Dermis microvascular lymphatic vessel endothelial cell (primary cell): Measurements from ENCODE around the gene HMGXB4. TPM values are rescaled to one million over a fixed set of nuclear protein-coding genes. Genes with fewer than 3 reads are reported as not detected.

Experiments used
- DNase-seq, 2 donors: peaks; one replicate each; pipeline versions ENCODE4 v3.0.0 to v3.0.0-alpha.2; 2010; ENCODE audit warnings: low read depth in 2 of 2
- total RNA-seq: library from RNA; depleted of rRNA; stranded (reverse); fragments of >200 nt; gene quantifications from 2 replicates; pipeline ENCODE4 v1.2.1, GENCODE V29; 2014

The HMGXB4 gene
- total RNA-seq, 1 donor from 2014 or later = 9.6 TPM

- no peak for DNase-seq
These were observed 332 bp upstream of the HMGXB4 start for GRCh38 chr22:35257002-35257320.

DNA sequence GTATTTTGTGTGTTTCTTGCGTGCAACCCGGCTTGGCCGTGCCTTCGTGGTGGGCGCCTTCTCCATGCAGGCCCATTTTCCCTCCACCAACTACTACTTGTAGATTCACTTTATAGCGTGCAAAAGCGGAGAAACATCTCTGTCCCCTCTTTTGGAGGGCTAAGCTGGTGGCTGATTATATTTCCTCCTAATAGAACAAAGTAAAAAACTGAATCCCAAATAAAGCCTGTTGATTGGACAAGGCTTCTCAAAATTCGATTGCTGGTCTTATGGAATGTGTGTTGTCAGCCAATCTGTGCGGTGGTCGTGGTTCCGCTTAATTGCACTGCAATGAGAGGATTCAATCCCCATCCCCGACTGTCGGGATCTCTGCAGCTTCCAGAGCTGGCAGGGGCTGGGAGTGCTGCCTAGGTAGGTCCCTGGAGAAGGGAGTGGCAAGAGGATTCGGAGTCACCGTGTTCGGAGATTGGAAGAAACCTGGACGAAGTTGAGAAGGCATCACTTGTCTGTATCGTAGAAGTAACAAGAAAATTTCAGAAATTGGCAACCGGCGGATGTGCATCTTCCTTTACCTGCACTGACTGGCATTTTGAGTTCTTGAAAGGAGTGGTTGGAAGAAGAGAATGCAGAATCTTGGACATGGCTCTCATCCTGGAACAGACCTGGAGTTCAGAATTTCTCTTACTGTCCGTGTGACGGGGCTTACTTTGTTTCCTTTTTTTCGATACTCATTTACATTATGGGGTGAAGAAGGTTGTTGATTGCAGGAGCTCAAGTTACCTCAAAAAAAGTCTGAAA lies 1.1 kb downstream of the HMGXB4 start:
- DNase-seq = peak in 1 of 2 donors; percentile 63

GRCh38 chr22:35264986-35265385 lies 7.7 kb downstream of the HMGXB4 start:
- no peak for DNase-seq

GRCh38 chr22:35266277-35266676 lies 9.0 kb downstream of the HMGXB4 start:
- no peak for DNase-seq

DNA sequence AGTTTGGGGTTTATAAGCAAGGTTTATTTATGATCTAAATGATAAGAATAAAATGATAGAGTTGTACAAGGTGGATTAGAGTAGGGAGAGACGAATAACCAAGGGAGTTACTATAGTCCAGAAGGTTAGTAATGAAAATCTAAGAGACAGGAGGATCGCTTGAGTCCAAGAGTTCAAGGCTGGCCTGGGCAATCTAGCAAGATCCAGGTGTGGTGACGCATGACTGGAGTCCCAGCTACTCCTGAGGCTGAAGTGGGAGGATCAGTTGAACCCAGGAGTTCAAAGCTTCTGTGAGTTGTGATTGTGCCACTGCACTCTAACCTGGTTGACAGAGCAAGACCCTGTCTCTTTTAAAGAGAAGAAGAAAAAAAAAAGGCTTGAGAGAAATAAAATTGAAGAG lies 12.3 kb downstream of the HMGXB4 start:
- DNase-seq = no peak

- DNase-seq = peak in 1 of 2 donors; percentile 5
These were observed 17.0 kb downstream of the HMGXB4 start for GRCh38 chr22:35274154-35274871.

GRCh38 chr22:35275580-35275979 lies 18.3 kb downstream of the HMGXB4 start:
- DNase-seq = no peak

DNA sequence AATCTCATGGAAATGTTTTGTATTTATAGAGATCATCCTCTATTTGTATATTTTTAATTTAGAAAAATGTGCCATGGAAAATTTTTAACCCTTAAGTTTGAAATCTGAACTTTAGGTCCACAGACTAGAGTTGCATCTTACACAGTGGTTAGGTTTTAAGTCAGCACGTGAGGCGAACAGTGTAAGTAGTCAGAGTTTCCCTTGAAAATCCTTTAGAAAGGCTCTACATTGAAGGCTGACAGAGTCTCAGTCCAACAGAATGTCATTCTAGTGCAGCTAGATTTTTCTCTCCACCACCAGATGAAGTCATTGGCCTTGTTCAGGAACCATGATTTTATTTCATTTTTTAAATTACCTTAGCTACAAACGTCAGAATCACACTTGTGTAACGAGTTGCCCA lies 18.7 kb downstream of the HMGXB4 start:
- no peak for DNase-seq

GRCh38 chr22:35288116-35288515 lies 30.8 kb downstream of the HMGXB4 start:
- DNase-seq = no peak

DNA sequence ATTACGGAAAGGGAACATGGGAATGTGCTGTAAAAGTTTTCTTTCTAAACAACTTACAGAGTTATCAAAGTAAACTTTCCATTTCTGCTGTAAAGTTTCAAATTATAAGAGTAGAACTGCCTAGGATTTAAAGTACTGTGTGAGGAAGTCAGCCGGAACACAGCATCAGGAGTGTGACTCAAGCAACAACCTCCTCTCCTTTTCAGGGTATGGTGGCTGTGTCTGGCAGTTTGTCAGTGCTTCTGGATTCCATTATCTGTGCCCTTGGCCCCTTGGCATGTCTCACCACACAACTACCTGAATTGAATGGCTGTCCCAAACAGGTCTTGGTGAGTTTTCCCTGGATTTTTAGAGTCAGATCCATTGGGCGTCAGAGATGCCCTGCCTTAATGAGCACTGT lies 35.5 kb downstream of the HMGXB4 start:
- no peak for DNase-seq

GRCh38 chr22:35296051-35296450 lies 38.8 kb downstream of the HMGXB4 start:
- DNase-seq = no peak

DNA sequence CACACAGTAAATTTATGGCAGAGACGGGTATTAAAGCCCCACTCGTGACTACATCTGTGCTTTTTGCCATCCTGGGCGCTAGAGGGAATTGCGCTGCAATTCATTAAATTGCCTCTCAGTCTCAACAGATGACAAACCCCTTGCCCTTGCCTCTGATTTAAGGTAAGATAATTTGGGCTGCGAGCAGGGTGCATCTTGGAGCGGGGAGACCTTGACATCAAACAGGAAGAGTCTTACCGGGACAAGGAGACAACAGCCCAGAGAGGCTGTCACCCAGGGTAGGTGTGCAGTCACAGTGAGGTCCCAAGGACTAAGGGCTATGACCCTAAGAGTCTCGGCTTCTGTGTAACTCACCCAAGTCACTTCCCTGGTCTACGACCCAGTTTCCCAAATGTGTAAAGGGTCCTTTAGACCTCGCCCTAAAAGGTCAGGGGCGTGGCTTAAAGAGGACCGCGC lies 42.0 kb downstream of the HMGXB4 start:
- DNase-seq = peak in 1 of 2 donors; percentile 17

- DNase-seq = peak; percentile 100
These were observed 42.6 kb downstream of the HMGXB4 start, which contains the start of gene TOM1 for GRCh38 chr22:35299673-35300499. Gene TOM1 (plus strand): TSS chr22:35299894. CDS start chr22:35299929, 35 bp downstream.

DNA sequence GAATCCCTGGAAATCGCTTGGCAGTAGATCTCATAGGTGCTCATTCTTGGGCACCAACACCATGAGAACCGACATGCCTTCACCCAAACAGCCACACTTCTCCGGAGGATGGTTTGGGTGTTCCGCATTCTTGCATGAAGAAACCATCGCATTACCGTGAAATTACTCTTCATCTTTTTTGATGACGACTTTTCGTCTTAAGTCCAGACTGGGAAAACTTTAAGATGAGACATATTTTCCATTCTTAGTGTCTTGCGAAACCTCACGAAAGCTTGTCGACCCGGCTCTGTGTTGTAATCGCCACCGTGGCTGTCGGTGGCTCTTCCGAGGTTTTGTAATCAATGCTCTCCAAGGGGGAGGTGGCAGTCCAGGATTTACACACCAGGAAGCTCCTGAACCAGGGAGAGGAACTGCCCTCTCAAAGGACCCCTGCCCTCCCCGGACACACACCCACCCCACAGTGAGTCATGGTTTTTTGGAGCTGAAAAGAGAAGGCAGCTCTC lies 44.1 kb downstream of the HMGXB4 start:
- DNase-seq = no peak

- DNase-seq = no peak
These were observed 45.8 kb downstream of the HMGXB4 start for GRCh38 chr22:35303029-35303624.

DNA sequence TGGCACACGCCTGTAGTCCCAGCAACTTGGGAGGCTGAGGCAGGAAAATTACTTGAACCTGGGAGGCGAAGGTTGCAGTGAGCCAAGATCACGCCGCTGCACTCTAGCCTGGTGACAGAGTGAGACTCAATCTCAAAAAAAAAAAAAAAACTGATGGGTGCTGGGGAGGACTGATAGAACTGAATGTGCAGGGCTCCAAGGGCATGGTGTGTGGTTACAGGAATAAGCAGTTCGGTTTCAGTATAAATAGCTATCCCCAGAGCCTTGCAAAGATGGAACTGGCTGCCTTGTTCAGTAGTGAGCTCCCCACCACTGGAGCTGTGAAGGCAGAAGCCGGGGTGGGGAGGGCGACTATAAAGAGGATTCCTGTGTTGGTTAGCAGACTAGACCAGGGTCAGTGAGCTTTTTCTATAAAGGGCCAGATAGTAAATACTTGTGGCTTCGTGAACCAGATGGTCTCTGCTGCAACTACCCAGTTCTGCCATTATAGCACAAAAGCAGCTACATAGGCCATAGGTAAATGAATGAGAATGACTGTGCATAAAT lies 48.3 kb downstream of the HMGXB4 start:
- DNase-seq = no peak

DNA sequence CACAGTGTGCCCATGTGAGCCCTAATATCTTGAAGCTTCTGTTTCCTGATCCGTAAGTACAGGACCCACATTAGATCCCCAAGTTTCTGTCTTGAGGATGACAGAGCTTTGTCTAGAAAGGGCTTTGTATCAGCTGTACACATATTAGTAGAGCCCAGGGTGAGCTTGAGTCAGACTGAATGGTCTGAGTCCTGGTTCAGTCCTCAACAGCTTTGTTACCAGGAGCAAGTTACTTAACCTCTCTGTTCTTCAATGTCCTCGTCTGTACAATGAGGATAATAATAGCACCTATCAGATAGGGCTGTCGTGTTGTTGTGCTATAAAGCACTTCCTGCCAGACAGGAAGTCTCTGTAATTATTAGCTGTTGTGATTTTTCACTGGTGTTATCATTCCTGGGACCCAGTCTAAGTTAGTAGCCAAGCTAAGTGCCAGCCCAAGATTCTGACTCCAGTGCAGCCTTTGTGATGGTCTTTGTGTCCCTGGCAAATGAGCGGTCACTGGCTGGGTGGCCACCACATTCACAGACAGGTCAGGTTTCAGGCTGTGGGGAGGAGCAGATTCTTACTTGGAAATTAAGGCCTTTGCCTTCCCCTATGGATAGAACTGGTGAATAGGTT lies 49.2 kb downstream of the HMGXB4 start:
- peak; percentile 55 to 85 for DNase-seq

- DNase-seq = no peak
These were observed 50.1 kb downstream of the HMGXB4 start for GRCh38 chr22:35307372-35307771.

DNA sequence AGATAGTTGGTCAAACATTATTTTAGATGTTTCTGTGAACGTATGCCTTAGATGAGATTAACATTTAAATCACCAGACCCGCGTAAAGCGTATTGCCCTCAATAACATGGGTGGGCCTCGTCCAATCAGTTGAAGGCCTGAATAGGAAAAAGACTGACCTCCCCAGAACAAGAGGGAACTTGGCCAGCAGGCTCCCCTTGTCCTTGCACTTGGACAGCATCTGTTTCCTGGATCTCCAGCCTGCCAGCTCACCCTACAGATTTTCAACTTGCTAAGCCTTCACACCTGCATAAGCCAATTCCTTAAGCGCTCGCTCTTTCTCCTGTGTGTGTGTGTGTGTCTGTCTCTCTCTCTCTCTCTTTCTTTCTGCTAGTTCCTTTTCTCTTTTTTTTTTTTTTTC lies 50.6 kb downstream of the HMGXB4 start:
- DNase-seq = peak in 1 of 2 donors; percentile 63

DNA sequence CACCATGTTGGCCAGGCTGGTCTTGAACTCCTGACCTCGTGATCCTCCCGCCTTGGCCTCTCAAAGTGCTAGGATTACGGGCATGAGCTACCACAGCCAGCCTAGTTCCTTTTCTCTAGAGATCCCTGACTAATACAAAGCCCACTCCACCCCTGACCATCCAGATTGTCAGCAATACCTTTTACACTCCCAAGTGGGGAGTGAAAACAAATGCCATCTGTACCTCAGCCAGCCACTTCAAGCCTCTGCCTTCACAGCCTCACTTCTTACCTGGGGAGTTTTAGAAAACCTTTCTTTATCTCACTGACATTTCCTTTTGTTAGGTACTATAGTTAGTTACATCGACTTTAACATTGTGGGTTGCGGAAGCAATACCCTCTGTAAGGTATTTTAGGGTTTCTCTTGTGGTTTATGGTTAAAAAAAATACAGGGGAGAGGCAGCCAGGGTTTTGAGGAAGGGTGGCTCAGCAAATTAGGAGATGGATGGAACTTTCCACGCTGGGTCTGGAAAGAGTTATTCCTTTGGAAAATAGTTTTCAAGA lies 51.3 kb downstream of the HMGXB4 start:
- DNase-seq = no peak
